ENCODE results near the gene INTS7.

DNA sequence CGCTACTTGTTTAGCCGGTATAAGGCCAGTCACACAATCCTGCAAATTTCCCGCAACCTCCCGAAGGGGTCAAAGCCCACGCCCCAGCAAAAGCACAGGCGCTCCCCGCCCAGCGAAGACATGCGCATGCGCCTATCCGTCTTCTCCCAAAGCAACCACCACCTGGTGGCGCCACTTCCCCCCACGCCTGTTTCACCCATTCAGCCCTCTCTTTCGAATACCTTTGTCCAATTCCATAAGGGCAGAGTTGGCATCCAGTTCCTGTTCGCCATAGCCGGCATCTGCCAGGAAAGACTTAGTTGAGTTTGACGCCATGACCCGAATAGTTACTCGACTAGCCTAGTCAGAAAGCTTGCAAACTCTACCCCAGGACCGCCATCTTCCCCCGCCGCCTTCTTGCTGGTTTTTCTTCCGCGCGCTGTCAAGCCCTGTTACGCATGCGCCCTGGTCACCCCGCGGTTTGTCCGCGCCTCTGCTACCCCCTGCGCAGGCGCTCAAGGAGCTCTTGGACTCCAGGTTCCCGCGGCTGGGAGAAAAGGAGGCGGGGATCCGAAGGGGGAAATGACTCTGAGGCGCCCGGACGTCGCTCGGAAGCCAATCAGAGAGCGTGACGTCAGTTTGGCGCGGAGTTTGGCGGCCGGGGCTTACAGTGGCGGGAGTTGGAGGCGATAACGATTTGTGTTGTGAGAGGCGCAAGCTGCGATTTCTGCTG lies at the start of gene INTS7, which contains the start of gene DTL:
- TF ChIP-seq, protein P1, sequence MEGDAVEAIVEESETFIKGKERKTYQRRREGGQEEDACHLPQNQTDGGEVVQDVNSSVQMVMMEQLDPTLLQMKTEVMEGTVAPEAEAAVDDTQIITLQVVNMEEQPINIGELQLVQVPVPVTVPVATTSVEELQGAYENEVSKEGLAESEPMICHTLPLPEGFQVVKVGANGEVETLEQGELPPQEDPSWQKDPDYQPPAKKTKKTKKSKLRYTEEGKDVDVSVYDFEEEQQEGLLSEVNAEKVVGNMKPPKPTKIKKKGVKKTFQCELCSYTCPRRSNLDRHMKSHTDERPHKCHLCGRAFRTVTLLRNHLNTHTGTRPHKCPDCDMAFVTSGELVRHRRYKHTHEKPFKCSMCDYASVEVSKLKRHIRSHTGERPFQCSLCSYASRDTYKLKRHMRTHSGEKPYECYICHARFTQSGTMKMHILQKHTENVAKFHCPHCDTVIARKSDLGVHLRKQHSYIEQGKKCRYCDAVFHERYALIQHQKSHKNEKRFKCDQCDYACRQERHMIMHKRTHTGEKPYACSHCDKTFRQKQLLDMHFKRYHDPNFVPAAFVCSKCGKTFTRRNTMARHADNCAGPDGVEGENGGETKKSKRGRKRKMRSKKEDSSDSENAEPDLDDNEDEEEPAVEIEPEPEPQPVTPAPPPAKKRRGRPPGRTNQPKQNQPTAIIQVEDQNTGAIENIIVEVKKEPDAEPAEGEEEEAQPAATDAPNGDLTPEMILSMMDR (IDR thresholded peaks at IDR 0.05): peak; percentile 91
- TF ChIP-seq EZH2phosphoT487 (IDR thresholded peaks at IDR 0.05): no peak

Measured in neural progenitor cell (in vitro differentiated cells).